SK-N-MC (cell line): ENCODE data around the gene PAPPA2.
A peak's percentile ranks its signal among the peaks of the same experiment; 100 is the strongest.

ENCODE experiments used
- DNase-seq: peaks from one replicate; pipeline ENCODE4 v3.0.0-alpha.2; 2011; ENCODE audit warnings: low read depth, low spot score
- H3K27ac ChIP-seq: fragments of 200-600 bp; sonication (generic); 2 replicates; pipeline ENCODE4 v1.5.1; 2016; ENCODE audit warnings: mixed run types
- H3K36me3 ChIP-seq: fragments of 200-600 bp; sonication (generic); 2 replicates; pipeline ENCODE4 v1.6.1; 2017; ENCODE audit warnings: antibody characterized with exemption, low read length, mixed read lengths; ENCODE audit not compliant: insufficient read depth
- H3K4me3 ChIP-seq: fragments of 200-600 bp; sonication (generic); 2 replicates; pipeline ENCODE4 v1.5.1; 2016
- H3K9ac ChIP-seq: fragments of 200-600 bp; sonication (generic); 2 replicates; pipeline ENCODE4 v1.8.0; 2017; ENCODE audit warnings: mixed run types, mixed read lengths; ENCODE audit not compliant: insufficient read length
- H3K9me3 ChIP-seq: fragments of 200-600 bp; sonication (generic); 2 replicates; pipeline ENCODE4 v1.6.1; 2017; ENCODE audit warnings: low read depth, mild to moderate bottlenecking, antibody characterized with exemption, low read length, moderate library complexity, mixed read lengths
- EZH2 ChIP-seq: fragments of 200-600 bp; sonication (generic); IDR thresholded peaks from one replicate; pipeline ENCODE4 v1.6.1; 2017; ENCODE audit warnings: antibody characterized with exemption
- FOXP2 ChIP-seq: optimal IDR thresholded peaks from 2 replicates; pipeline ENCODE3; 2011; ENCODE audit warnings: mild to moderate bottlenecking, moderate library complexity; ENCODE audit not compliant: insufficient read depth; ENCODE audit errors: extremely low read length, control extremely low read depth
- POLR2AphosphoS5 ChIP-seq: IDR thresholded peaks from 2 replicates; pipeline ENCODE4 v1.6.1; 2012; ENCODE audit warnings: mild to moderate bottlenecking, low read depth, low read length, borderline replicate concordance

PAPPA2 gene

DNA sequence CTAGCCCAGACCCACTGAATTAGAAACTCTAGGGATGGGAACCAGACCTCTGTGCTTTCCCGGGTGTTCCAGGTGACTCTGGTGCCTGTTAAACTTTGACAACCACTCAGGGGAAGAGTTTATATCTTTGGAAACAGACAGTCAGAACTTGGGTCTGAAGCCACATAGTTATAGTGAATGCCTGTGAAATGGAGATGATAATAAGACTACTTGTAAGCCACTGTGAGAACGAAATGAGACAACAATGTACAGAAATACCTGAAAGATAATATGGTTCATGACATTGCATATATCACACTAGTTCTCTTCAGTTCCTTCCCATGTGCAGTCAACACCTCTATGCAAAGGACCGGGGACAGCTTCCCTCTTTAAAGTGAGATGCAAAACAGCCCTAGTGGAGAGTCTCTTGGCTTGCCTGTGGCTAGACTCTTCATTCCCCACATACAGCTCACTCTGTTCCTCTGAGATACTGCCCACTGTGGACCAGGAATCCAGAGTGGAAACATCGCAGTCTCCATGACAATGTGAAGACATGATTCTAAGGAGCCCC is 414.1 kb downstream of the PAPPA2 start:
- TF ChIP-seq EZH2 (no peak), FOXP2 (no peak), POLR2AphosphoS5 (no peak)

DNA sequence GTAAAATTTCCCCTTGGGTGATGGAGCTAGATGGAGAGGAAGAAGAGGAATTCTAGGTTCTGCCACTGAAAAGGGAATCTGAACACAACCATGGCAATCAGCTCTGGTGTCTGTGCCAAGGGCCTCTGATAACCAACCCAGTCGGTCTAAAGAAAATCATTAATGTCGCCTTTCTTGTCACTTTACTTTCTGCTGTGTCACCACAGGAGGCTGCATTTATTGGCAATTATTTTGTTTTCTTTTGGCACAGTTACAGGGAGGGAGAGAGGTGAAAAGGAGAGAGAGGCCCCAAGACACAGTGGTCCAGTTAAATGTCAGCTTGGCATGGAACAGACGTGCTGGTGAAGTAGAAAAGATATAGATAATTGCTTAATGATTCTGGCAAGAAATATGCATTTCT is 414.6 kb downstream of the PAPPA2 start:
- no peaks in the 10 kb centered on the region for H3K9me3 ChIP-seq
- TF ChIP-seq POLR2AphosphoS5 (no peak), EZH2 (no peak)
- no peak overlapping the region for H3K4me3 ChIP-seq
- no peaks in the 10 kb centered on the region for H3K36me3 ChIP-seq
- no peak for DNase-seq
- H3K9ac ChIP-seq = no peak overlapping the region
- no peak overlapping the region for H3K27ac ChIP-seq

More for the DNA sequence above, 414.1 kb downstream of the PAPPA2 start:
- H3K4me3 ChIP-seq = no peak overlapping the region
- H3K9me3 ChIP-seq = no peaks in the 10 kb centered on the region
- H3K27ac ChIP-seq = no peak overlapping the region
- no peak overlapping the region for H3K9ac ChIP-seq
- no peak for DNase-seq
- H3K36me3 ChIP-seq = no peaks in the 10 kb centered on the region

GRCh38 chr1:176878750-176879536 is 416.0 kb downstream of the PAPPA2 start:
- no peak overlapping the region for H3K9ac ChIP-seq
- no peak for DNase-seq
- no peak overlapping the region for H3K27ac ChIP-seq
- H3K4me3 ChIP-seq = no peak overlapping the region
- no peaks in the 10 kb centered on the region for H3K9me3 ChIP-seq
- TF ChIP-seq EZH2 (no peak), FOXP2 (no peak)
- no peaks in the 10 kb centered on the region for H3K36me3 ChIP-seq

DNA sequence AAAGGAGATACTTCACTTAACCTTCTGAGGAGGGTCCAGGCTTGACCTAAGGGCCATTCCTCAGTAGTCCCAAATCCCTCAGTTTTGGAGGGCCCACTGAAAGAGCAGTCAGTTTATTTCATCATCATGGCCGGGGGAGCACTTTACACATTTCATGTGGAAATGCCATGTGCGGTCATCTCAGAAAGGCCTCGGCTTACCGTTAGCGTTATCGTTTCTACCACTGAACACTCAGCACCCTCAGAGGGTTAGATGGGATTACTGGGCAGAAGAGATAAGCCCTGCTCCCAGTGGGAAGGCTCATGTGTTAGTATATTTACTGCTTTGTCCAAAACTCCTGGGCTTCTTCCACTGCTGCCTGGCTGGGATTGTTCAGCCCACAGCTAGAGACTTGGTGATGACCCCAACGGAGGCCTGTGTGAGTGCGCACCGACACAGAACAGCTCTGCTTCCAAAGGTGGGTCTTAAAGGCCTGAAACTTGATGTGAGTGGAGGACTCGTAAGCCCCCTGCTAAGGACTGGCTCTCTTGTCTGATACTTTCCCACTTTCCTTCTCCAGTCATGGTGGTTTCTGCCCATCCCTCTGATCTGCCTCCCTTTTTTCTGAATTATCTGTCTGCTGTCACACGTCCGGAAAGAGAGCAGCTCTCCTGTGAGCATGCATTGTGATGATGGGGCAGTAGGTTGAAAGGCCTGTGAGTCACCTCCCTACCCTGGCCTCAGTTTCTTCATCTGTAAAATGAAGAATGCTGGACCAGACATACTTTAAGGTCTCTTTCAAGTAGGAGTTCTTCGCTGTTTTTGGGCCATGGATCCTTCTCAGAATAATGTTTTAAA is 417.0 kb downstream of the PAPPA2 start:
- Histone ChIP-seq H3K27ac (no peak overlapping the region), H3K4me3 (no peak overlapping the region), H3K9ac (no peak overlapping the region), H3K9me3 (no peaks in the 10 kb centered on the region), H3K36me3 (no peaks in the 10 kb centered on the region)
- TF ChIP-seq POLR2AphosphoS5 (no peak), EZH2 (no peak), FOXP2 (no peak)
- DNase-seq = no peak

GRCh38 chr1:176880955-176881595 is 418.1 kb downstream of the PAPPA2 start:
- TF ChIP-seq EZH2 (no peak), FOXP2 (peak; percentile 13), POLR2AphosphoS5 (no peak)
- DNase-seq = peak; percentile 51
- no peak overlapping the region for H3K4me3 ChIP-seq
- H3K9ac ChIP-seq = no peak overlapping the region
- no peak overlapping the region for H3K27ac ChIP-seq
- H3K9me3 ChIP-seq = no peaks in the 10 kb centered on the region
- no peaks in the 10 kb centered on the region for H3K36me3 ChIP-seq

- no peaks in the 10 kb centered on the region for H3K36me3 ChIP-seq
- H3K4me3 ChIP-seq = no peak overlapping the region
- H3K27ac ChIP-seq = no peak overlapping the region
- H3K9me3 ChIP-seq = no peaks in the 10 kb centered on the region
- no peak for TF ChIP-seq FOXP2
- no peak for TF ChIP-seq EZH2
- TF ChIP-seq POLR2AphosphoS5 = no peak
- DNase-seq = no peak
- H3K9ac ChIP-seq = no peak overlapping the region
Observed at GRCh38 chr1:176884286-176884685, 421.3 kb downstream of the PAPPA2 start.

GRCh38 chr1:176884911-176885310 is 421.9 kb downstream of the PAPPA2 start:
- no peak overlapping the region for H3K9ac ChIP-seq
- H3K4me3 ChIP-seq = no peak overlapping the region
- H3K27ac ChIP-seq = no peak overlapping the region
- no peaks in the 10 kb centered on the region for H3K9me3 ChIP-seq
- no peak for TF ChIP-seq EZH2
- TF ChIP-seq FOXP2 = no peak
- no peak for TF ChIP-seq POLR2AphosphoS5
- no peak for DNase-seq
- no peaks in the 10 kb centered on the region for H3K36me3 ChIP-seq

DNA sequence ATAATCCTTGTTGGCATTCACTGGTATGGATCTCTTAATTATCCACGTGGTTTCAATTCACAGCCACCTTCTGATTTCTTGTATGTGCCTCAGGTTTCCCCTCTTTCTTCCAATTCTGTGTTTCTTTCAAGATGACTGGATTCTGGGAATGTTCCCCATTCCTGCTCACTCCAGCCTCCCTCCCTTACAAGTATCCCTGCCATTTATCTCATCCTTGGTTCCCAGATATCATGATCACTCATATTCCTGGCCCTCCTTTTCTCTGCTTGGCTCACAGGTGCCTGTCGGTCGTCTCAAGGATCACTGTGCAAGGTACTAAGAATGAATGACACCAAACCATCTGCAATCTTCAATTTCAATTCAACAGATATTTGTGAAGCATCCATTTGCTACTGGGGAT is 422.4 kb downstream of the PAPPA2 start:
- Histone ChIP-seq H3K9ac (no peak overlapping the region), H3K9me3 (no peaks in the 10 kb centered on the region), H3K36me3 (no peaks in the 10 kb centered on the region), H3K4me3 (no peak overlapping the region), H3K27ac (no peak overlapping the region)
- no peak for DNase-seq
- TF ChIP-seq FOXP2 = no peak
